UCSD-AML1 (cell line): ENCODE measurements around the gene NEDD8.
"Not testable (repeated sequence)": the region's sequence is repeated elsewhere in the genome, so short reads cannot be mapped to it uniquely, and the experiment has no call there.

Experiments used
- DNase-seq: peaks from one replicate; lab custom pipeline; 2025; ENCODE audit not compliant: unreplicated experiment; lab: John Stamatoyannopoulos, UW

The NEDD8 gene

GRCh38 chr14:24228902-24229301 lies 3.3 kb downstream of the NEDD8 start:
- no peak for DNase-seq

GRCh38 chr14:24226473-24226872 lies 5.7 kb downstream of the NEDD8 start:
- no peak for DNase-seq

GRCh38 chr14:24224618-24225071 lies 7.5 kb downstream of the NEDD8 start:
- DNase-seq = no peak

- not testable (repeated sequence) for DNase-seq
Measured at GRCh38 chr14:24222987-24223386, 9.2 kb downstream of the NEDD8 start.

GRCh38 chr14:24219521-24219920 lies 12.6 kb downstream of the NEDD8 start:
- no peak for DNase-seq

GRCh38 chr14:24219080-24219479 lies 13.1 kb downstream of the NEDD8 start:
- no peak for DNase-seq

GRCh38 chr14:24216876-24217275 lies 15.3 kb downstream of the NEDD8 start:
- DNase-seq = not testable (repeated sequence)

GRCh38 chr14:24216345-24216699 lies 15.8 kb downstream of the NEDD8 start:
- DNase-seq = no peak

GRCh38 chr14:24215495-24216344 lies 16.4 kb downstream of the NEDD8 start, which contains the start of gene MDP1:
Gene MDP1 (minus strand): TSS chr14:24216066. CDS start chr14:24215955, 111 bp downstream.
- DNase-seq = peak; percentile 89

GRCh38 chr14:24213866-24214662 lies 18.1 kb downstream of the NEDD8 start:
- no peak for DNase-seq

GRCh38 chr14:24212924-24213865 lies 19.0 kb downstream of the NEDD8 start, which contains the start of gene CHMP4A:
Gene CHMP4A (minus strand): TSS chr14:24213488. CDS start chr14:24213439, 49 bp downstream.
- DNase-seq = peak; percentile 96

GRCh38 chr14:24211311-24211710 lies 20.9 kb downstream of the NEDD8 start:
- no peak for DNase-seq

- no peak for DNase-seq
Measured at GRCh38 chr14:24207625-24208024, 24.5 kb downstream of the NEDD8 start.

GRCh38 chr14:24207104-24207551 lies 25.0 kb downstream of the NEDD8 start:
- DNase-seq = no peak

GRCh38 chr14:24206260-24207103 lies 25.7 kb downstream of the NEDD8 start:
- DNase-seq = no peak

GRCh38 chr14:24204163-24205146 lies 27.7 kb downstream of the NEDD8 start:
- DNase-seq = no peak

- not testable (repeated sequence) for DNase-seq
Measured at GRCh38 chr14:24203249-24203886, 28.8 kb downstream of the NEDD8 start.

- not testable (repeated sequence) for DNase-seq
Measured at GRCh38 chr14:24202538-24202937, 29.6 kb downstream of the NEDD8 start.
